B cell (primary cell): ENCODE measurements around the gene ZNF540. TPM values are rescaled to one million over a fixed set of nuclear protein-coding genes. Genes with fewer than 3 reads are reported as not detected.

Experiments
- ATAC-seq: fragments of 200-7000 bp; cut with Tn5 transposase; one replicate; pipeline ENCODE4 v1.10.0; 2021; ENCODE audit warnings: low read depth, mild to moderate bottlenecking, moderate number of reproducible peaks, moderate library complexity
- CTCF ChIA-PET: fragments of 350-600 bp; sonication (Branson Sonifier 250); formaldehyde crosslinking; loops from one replicate; lab custom pipeline; 2021; ENCODE audit warnings: antibody characterized with exemption, inconsistent platforms; lab: Charles Lee
- POLR2A ChIA-PET: fragments of 350-600 bp; sonication (Branson Sonifier 250); formaldehyde crosslinking; loops from one replicate; lab custom pipeline; 2021; ENCODE audit warnings: antibody characterized with exemption; lab: Charles Lee
- DNase-seq: peaks from one replicate; pipeline ENCODE4 v3.0.0; 2013
- H2AFZ ChIP-seq: 2 replicates; pipeline ENCODE4 v1.6.1; 2012; ENCODE audit warnings: mild to moderate bottlenecking, low read depth, low read length; ENCODE audit not compliant: insufficient read depth, poor library complexity, severe bottlenecking
- H3K27ac ChIP-seq, 2 donors: 1 replicate in 1 of 2; 2 replicates in 1 of 2; pipeline ENCODE4 v1.5.1; 2012 to 2013; ENCODE audit warnings: low read length in 2 of 2, mild to moderate bottlenecking in 2 of 2, moderate library complexity in 1 of 2
- H3K27me3 ChIP-seq, 4 experiments: fragments of 200-600 bp in 1 of 4; sonication (generic) in 1 of 4; replicated peaks in 1 of 4; 1 replicate in 2 of 4; 2 replicates in 2 of 4; pipeline versions ENCODE4 v1.6.1 to v1.7.0; 2013 to 2016; ENCODE audit warnings: low read length in 3 of 4, mild to moderate bottlenecking in 2 of 4, mixed read lengths in 1 of 4, moderate library complexity in 1 of 4; ENCODE audit not compliant: insufficient read depth in 4 of 4, control insufficient read depth in 3 of 4; ENCODE audit errors: control extremely low read depth in 1 of 4
- H3K36me3 ChIP-seq, 2 experiments: replicated peaks in 1 of 2; 1 replicate in 1 of 2; 2 replicates in 1 of 2; pipeline versions ENCODE4 v1.6.1 to v1.7.1; 2013; ENCODE audit warnings: low read length in 1 of 2; ENCODE audit not compliant: insufficient read depth in 2 of 2, control insufficient read depth in 1 of 2; ENCODE audit errors: control extremely low read depth in 1 of 2, extremely low read depth in 1 of 2
- H3K4me1 ChIP-seq, 2 donors: fragments of 200-600 bp in 1 of 2; sonication (generic) in 1 of 2; 1 replicate in 1 of 2; 2 replicates in 1 of 2; pipeline versions ENCODE4 v1.5.1 to v1.6.1; 2013 to 2017; ENCODE audit warnings: low read length in 2 of 2; ENCODE audit not compliant: control insufficient read depth in 2 of 2, insufficient read depth in 2 of 2
- H3K4me2 ChIP-seq: replicated peaks from 2 replicates; pipeline ENCODE3; 2012; ENCODE audit warnings: mild to moderate bottlenecking, low read depth, low read length; ENCODE audit not compliant: poor library complexity, severe bottlenecking
- H3K4me3 ChIP-seq, 5 experiments: fragments of 200-600 bp in 1 of 5; sonication (generic) in 1 of 5; 1 replicate in 3 of 5; 2 replicates in 2 of 5; pipeline versions ENCODE4 v1.5.1 to v1.7.0; 2011 to 2016; ENCODE audit warnings: low read length in 4 of 5, mild to moderate bottlenecking in 4 of 5, low read depth in 2 of 5, control low read depth in 1 of 5, moderate library complexity in 1 of 5; ENCODE audit not compliant: insufficient read depth in 1 of 5; ENCODE audit errors: control extremely low read depth in 1 of 5, extremely low read depth in 1 of 5
- H3K79me2 ChIP-seq: fragments of 200-600 bp; sonication (generic); one replicate; pipeline ENCODE4 v1.6.0; 2016; ENCODE audit warnings: low read length; ENCODE audit not compliant: control insufficient read depth, insufficient read depth
- H3K9ac ChIP-seq: fragments of 200-600 bp; sonication (generic); 2 replicates; pipeline ENCODE4 v1.6.1; 2017; ENCODE audit warnings: mild to moderate bottlenecking, low read length, moderate library complexity
- H3K9me3 ChIP-seq, 3 donors: one replicate each; pipeline versions ENCODE4 v1.6.1 to v1.7.1; 2013; ENCODE audit warnings: low read length in 2 of 3; ENCODE audit not compliant: control insufficient read depth in 2 of 3, insufficient read depth in 1 of 3; ENCODE audit errors: control extremely low read depth in 1 of 3
- H4K20me1 ChIP-seq: 2 replicates; pipeline ENCODE4 v1.6.0; 2012; ENCODE audit warnings: mild to moderate bottlenecking, low read length; ENCODE audit not compliant: insufficient read depth, control insufficient read depth, poor library complexity, severe bottlenecking
- H3K27ac Mint-ChIP-seq: one replicate; pipeline ENCODE4 v1.8.0; 2021; ENCODE audit warnings: mixed read lengths
- H3K27me3 Mint-ChIP-seq: one replicate; pipeline ENCODE4 v1.8.0; 2021; ENCODE audit warnings: mixed read lengths
- H3K4me1 Mint-ChIP-seq: one replicate; pipeline ENCODE4 v1.8.0; 2021; ENCODE audit warnings: mixed read lengths
- H3K4me3 Mint-ChIP-seq: one replicate; pipeline ENCODE4 v1.8.0; 2021; ENCODE audit warnings: mixed read lengths
- H3K9me3 Mint-ChIP-seq: one replicate; pipeline ENCODE4 v1.8.0; 2022; ENCODE audit warnings: mixed read lengths; ENCODE audit not compliant: insufficient read depth
- EZH2 ChIP-seq: IDR thresholded peaks from 2 replicates; pipeline ENCODE4 v1.6.1; 2012; ENCODE audit warnings: borderline replicate concordance, low read depth, mild to moderate bottlenecking, moderate library complexity, low read length; ENCODE audit not compliant: insufficient read depth, poor library complexity, severe bottlenecking
- WGBS: methylation state at CpG from one replicate; pipeline ENCODE4 v1.1.5; 2013; ENCODE audit warnings: missing lambda C conversion rate; ENCODE audit not compliant: insufficient coverage; 5-methylcytosine and 5-hydroxymethylcytosine counted together
- intact Hi-C: fragments of 100-400 bp; cut with micrococcal nuclease; formaldehyde crosslinking; loops from one replicate; pipeline ENCODE4 v1.10.0; 2022
- polyA plus RNA-seq: library from polyadenylated mRNA; depleted of rRNA; stranded (reverse); fragments of >200 nt; gene quantifications from 2 replicates; pipeline ENCODE4 v1.2.3, GENCODE V29; 2012
- total RNA-seq, 2 donors: library from RNA; stranded (reverse); fragments of 120-200 nt in 1 of 2; gene quantifications; 1 replicate in 1 of 2; 2 replicates in 1 of 2; pipeline versions ENCODE4 v1.2.3 to v1.2.4, GENCODE V29; 2013 to 2022
- TF ChIP-seq, protein P1 (sequence below): fragments of 200-600 bp; IDR thresholded peaks from one replicate; pipeline ENCODE4 v1.8.0; 2022; ENCODE audit warnings: antibody characterized with exemption, mild to moderate bottlenecking

Gene ZNF540
- total and polyA plus RNA-seq, 2 donors (not counting 1 experiment from before 2014, with no cell fraction given), result 2.9 to 10.7 TPM

DNA sequence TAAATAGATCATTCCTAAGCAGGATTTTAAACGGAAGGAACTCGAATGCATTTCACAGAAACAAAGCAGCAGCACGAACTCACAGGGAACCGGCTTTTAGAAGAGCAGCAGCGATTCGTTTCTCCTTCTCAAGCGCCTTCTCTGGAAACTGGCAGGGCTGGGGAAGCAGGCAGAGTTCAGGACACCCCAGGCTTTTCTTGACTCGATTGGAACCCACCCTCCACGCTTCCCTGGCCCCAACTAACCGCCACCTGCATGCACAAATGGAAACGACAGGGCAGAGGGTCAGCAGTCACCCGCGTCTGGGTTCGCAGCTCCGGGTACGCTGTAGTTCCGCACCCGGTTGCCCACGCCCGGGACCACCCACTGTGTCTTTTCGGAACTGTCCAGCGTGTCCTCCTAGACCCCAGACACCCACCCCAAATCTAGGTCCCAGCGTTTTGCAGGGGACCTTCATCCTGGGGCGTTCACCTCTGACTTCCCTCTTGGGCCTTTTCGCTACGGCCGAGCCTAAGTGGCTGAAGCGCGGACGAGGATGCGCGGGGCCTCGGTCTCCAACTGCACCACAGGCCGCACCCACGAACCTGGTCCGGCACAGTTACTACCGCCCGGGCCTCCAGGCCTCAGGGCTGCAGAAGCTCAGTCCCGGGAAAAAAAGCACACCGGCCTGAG lies 60.1 kb downstream of the ZNF540 start:
- peak overlapping the region; percentile 97 for H3K27ac Mint-ChIP-seq
- POLR2A ChIA-PET, result interaction anchor here (0.8 to 1.4 kb wide), 3 partner anchors 37 to 125 kb away, joined by 4 to 6 read pairs (median 4); partner anchors contain the start of genes ZNF540, ZNF571 and ZNF573
- H3K27me3 ChIP-seq, result no peaks in the 10 kb centered on the region
- intact Hi-C loops, result loop anchor here (1.0 kb wide), 4 partner anchors 38 to 148 kb away; partner anchors contain the start of genes ZNF573, ZNF607 and ZNF793
- DNase-seq (no peak), ATAC-seq (peak; percentile 28)
- H3K9ac ChIP-seq, result peak overlapping the region; percentile 92
- H3K9me3 Mint-ChIP-seq, result peaks cover 2% of the 10 kb centered on the region
- no peaks in the 10 kb centered on the region for H3K27me3 Mint-ChIP-seq
- peaks cover 30% of the 10 kb centered on the region for H3K4me1 Mint-ChIP-seq
- H4K20me1 ChIP-seq, result no peaks in the 10 kb centered on the region
- TF ChIP-seq EZH2, result no peak
- TF ChIP-seq, protein P1, sequence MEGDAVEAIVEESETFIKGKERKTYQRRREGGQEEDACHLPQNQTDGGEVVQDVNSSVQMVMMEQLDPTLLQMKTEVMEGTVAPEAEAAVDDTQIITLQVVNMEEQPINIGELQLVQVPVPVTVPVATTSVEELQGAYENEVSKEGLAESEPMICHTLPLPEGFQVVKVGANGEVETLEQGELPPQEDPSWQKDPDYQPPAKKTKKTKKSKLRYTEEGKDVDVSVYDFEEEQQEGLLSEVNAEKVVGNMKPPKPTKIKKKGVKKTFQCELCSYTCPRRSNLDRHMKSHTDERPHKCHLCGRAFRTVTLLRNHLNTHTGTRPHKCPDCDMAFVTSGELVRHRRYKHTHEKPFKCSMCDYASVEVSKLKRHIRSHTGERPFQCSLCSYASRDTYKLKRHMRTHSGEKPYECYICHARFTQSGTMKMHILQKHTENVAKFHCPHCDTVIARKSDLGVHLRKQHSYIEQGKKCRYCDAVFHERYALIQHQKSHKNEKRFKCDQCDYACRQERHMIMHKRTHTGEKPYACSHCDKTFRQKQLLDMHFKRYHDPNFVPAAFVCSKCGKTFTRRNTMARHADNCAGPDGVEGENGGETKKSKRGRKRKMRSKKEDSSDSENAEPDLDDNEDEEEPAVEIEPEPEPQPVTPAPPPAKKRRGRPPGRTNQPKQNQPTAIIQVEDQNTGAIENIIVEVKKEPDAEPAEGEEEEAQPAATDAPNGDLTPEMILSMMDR, result no peak
- H3K79me2 ChIP-seq, result peaks cover 52% of the 10 kb centered on the region
- CTCF ChIA-PET, result no interaction called here
- H3K4me2 ChIP-seq, result peak overlapping the region; percentile 89
- H3K4me3 Mint-ChIP-seq, result peak overlapping the region; percentile 98
- no peaks in the 10 kb centered on the region for H3K36me3 ChIP-seq
- peak overlapping the region; percentile 58 to 89 (median 80) for H3K4me3 ChIP-seq
- no peaks in the 10 kb centered on the region for H3K9me3 ChIP-seq
- under 1% methylated on average over 39 of the region's 40 CpGs for WGBS
- peaks cover 15 to 19% of the 10 kb centered on the region in 2 donors for H3K4me1 ChIP-seq
- H3K27ac ChIP-seq, result peak overlapping the region; percentile 91 to 93
- H2AFZ ChIP-seq, result peak overlapping the region; percentile 97

DNA sequence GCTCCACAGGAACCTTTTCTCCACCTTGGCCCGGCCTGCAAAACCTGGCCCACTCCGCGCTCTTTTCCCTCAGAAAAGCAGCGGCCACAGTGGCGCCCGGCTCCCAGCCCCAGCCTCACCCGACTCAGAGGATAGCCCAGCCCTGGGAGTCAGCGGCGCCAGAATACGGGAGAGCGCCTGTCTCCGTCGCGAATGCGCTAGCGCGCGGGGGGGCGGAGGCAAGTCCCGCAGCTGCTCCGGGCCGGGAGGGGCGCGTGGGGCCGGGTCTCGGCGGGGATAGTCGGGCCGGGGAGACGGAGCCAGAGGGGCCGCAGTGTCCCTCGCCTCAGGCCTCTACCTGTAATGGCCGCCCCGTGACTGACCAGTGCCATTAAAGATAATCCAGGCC lies 60.6 kb downstream of the ZNF540 start, which contains the start of gene ZFP30:
Gene ZFP30, minus strand, starts transcription at position 165 of the 388 bp plus-strand sequence. CDS start 7,643 bp downstream, outside the sequence.
- ChIA-PET CTCF (no interaction called here), POLR2A (interaction anchor here (1.2 to 1.4 kb wide), 2 partner anchors 37 to 124 kb away, joined by 4 to 6 read pairs; partner anchors contain the start of gene ZNF573)
- intact Hi-C loops, result loop anchor here (1.0 kb wide), 4 partner anchors 37 to 149 kb away; partner anchors contain the start of genes ZNF573, ZNF607 and ZNF793
- H3K9me3 Mint-ChIP-seq, result peaks cover 2% of the 10 kb centered on the region
- Histone ChIP-seq H3K4me1 (peaks cover 15 to 19% of the 10 kb centered on the region in 2 donors), H3K4me2 (peak within 1 kb of the TSS; percentile 89), H4K20me1 (no peaks in the 10 kb centered on the region), H3K27me3 (no peaks in the 10 kb centered on the region), H3K27ac (peak within 1 kb of the TSS; percentile 91 to 93), H2AFZ (peak within 1 kb of the TSS; percentile 97), H3K9me3 (no peaks in the 10 kb centered on the region), H3K4me3 (peak within 1 kb of the TSS; percentile 58 to 89 (median 80)), H3K9ac (peak within 1 kb of the TSS; percentile 92), H3K36me3 (no peaks in the 10 kb centered on the region), H3K79me2 (peaks cover 48% of the 10 kb centered on the region)
- H3K27ac Mint-ChIP-seq, result peak within 1 kb of the TSS; percentile 97
- no peak for TF ChIP-seq EZH2
- TF ChIP-seq, protein P1, result no peak
- peak within 1 kb of the TSS; percentile 98 for H3K4me3 Mint-ChIP-seq
- WGBS, result under 1% methylated on average over 34 of the region's 34 CpGs
- H3K4me1 Mint-ChIP-seq, result peaks cover 30% of the 10 kb centered on the region
- ATAC-seq (peak; percentile 70), DNase-seq (peak; percentile 86)
- no peaks in the 10 kb centered on the region for H3K27me3 Mint-ChIP-seq
